A673 (cell line): ENCODE data around the gene CHRM5.

Experiments
- CTCF ChIP-seq: fragments of 300-800, 200-600 bp; sonication (generic); conservative IDR thresholded peaks from 2 replicates; pipeline ENCODE4 v1.5.1; 2017; ENCODE audit warnings: low read depth, mild to moderate bottlenecking, antibody characterized with exemption, low read length, moderate library complexity, mixed read lengths
- EZH2 ChIP-seq: fragments of 200-600 bp; sonication (generic); IDR thresholded peaks from 2 replicates; pipeline ENCODE4 v1.6.1; 2017; ENCODE audit warnings: borderline replicate concordance, low read depth, mild to moderate bottlenecking, mixed read lengths, antibody characterized with exemption, low read length; ENCODE audit not compliant: poor library complexity, severe bottlenecking

- TF ChIP-seq CTCF: no peak
- no peak for TF ChIP-seq EZH2
Measured at GRCh38 chr15:34114739-34115138, 146.4 kb downstream of the CHRM5 start.
